HepG2 (cell line): ENCODE results near the gene RPL18. TPM values are rescaled to one million over a fixed set of nuclear protein-coding genes. Genes with fewer than 3 reads are reported as not detected.

Experiments used
- CEBPG ChIP-seq: IDR thresholded peaks from 2 replicates; pipeline ENCODE4 v1.6.1; 2016
- DR1 ChIP-seq: sonication (generic); formaldehyde crosslinking; IDR thresholded peaks from 2 replicates; pipeline ENCODE4 v1.8.0; 2021; ENCODE audit warnings: mild to moderate bottlenecking, missing genetic modification reagents, inconsistent platforms
- FOXK2 ChIP-seq: fragments of 450-650 bp; IDR thresholded peaks from 2 replicates; pipeline ENCODE4 v1.6.1; 2016
- FOXP1 ChIP-seq, 2 experiments: fragments of 450-650 bp in 1 of 2; IDR thresholded peaks; 2 replicates each; pipeline ENCODE4 v1.6.1; 2017 to 2018; ENCODE audit warnings: antibody characterized with exemption in 1 of 2
- HDAC2 ChIP-seq: sonication (generic); formaldehyde crosslinking; IDR thresholded peaks from 2 replicates; pipeline ENCODE4 v1.4.0; 2020; ENCODE audit warnings: missing genetic modification reagents
- JDP2 ChIP-seq: sonication (generic); formaldehyde crosslinking; IDR thresholded peaks from 2 replicates; pipeline ENCODE4 v1.8.1; 2022; ENCODE audit warnings: missing genetic modification reagents, borderline replicate concordance
- JUND ChIP-seq: sonication (generic); formaldehyde crosslinking; IDR thresholded peaks from 2 replicates; pipeline ENCODE4 v1.8.0; 2022; ENCODE audit warnings: mild to moderate bottlenecking, missing genetic modification reagents
- KLF11 ChIP-seq: IDR thresholded peaks from 2 replicates; pipeline ENCODE4 v1.6.1; 2016; ENCODE audit warnings: missing compliant biosample characterization
- NONO ChIP-seq, 2 experiments: fragments of 450-650 bp in 1 of 2; sonication (generic) in 1 of 2; formaldehyde crosslinking in 1 of 2; IDR thresholded peaks in 1 of 2; conservative IDR thresholded peaks in 1 of 2; 2 replicates each; pipeline versions ENCODE4 v1.6.1 to v1.8.0; 2017 to 2022; ENCODE audit warnings: mild to moderate bottlenecking in 1 of 2, missing genetic modification reagents in 1 of 2, moderate library complexity in 1 of 2
- RFXAP ChIP-seq: sonication (generic); formaldehyde crosslinking; IDR thresholded peaks from 2 replicates; pipeline ENCODE4 v1.4.0; 2020; ENCODE audit warnings: missing genetic modification reagents, borderline replicate concordance
- SALL2 ChIP-seq: sonication (generic); formaldehyde crosslinking; IDR thresholded peaks from 2 replicates; pipeline ENCODE4 v1.8.1; 2023; ENCODE audit warnings: mild to moderate bottlenecking, missing genetic modification reagents, inconsistent platforms
- SMARCE1 ChIP-seq: fragments of 450-650 bp; IDR thresholded peaks from 2 replicates; pipeline ENCODE4 v1.6.1; 2017; ENCODE audit warnings: borderline replicate concordance
- TBX2 ChIP-seq: sonication (generic); formaldehyde crosslinking; IDR thresholded peaks from 2 replicates; pipeline ENCODE4 v1.5.0; 2020; ENCODE audit warnings: missing genetic modification reagents, mild to moderate bottlenecking, borderline replicate concordance
- TBX3 ChIP-seq: fragments of 450-650 bp; IDR thresholded peaks from 2 replicates; pipeline ENCODE4 v1.6.1; 2017; ENCODE audit warnings: antibody characterized with exemption, mild to moderate bottlenecking, inconsistent platforms, borderline replicate concordance
- ZFP82 ChIP-seq: sonication (generic); formaldehyde crosslinking; IDR thresholded peaks from 2 replicates; pipeline ENCODE4 v1.5.1; 2020; ENCODE audit warnings: mild to moderate bottlenecking, missing genetic modification reagents, borderline replicate concordance
- ZNF326 ChIP-seq: sonication (generic); formaldehyde crosslinking; IDR thresholded peaks from 2 replicates; pipeline ENCODE4 v1.4.0; 2020; ENCODE audit warnings: missing genetic modification reagents, borderline replicate concordance
- ZNF556 ChIP-seq: sonication (generic); formaldehyde crosslinking; IDR thresholded peaks from 2 replicates; pipeline ENCODE4 v1.4.0; 2020; ENCODE audit warnings: mild to moderate bottlenecking, missing genetic modification reagents, borderline replicate concordance
- ZNF564 ChIP-seq: sonication (generic); formaldehyde crosslinking; IDR thresholded peaks from 2 replicates; pipeline ENCODE4 v1.8.1; 2023; ENCODE audit warnings: mild to moderate bottlenecking, missing genetic modification reagents
- ZNF724P ChIP-seq: sonication (generic); formaldehyde crosslinking; IDR thresholded peaks from 2 replicates; pipeline ENCODE4 v1.8.0; 2022; ENCODE audit warnings: missing genetic modification reagents, borderline replicate concordance
- ZNF839 ChIP-seq: sonication (generic); formaldehyde crosslinking; IDR thresholded peaks from 2 replicates; pipeline ENCODE4 v1.4.0; 2020; ENCODE audit warnings: missing genetic modification reagents, mild to moderate bottlenecking, borderline replicate concordance
- ZSCAN12 ChIP-seq: sonication (generic); formaldehyde crosslinking; IDR thresholded peaks from 2 replicates; pipeline ENCODE4 v1.9.0; 2021; ENCODE audit warnings: mild to moderate bottlenecking, missing genetic modification reagents
- ZSCAN22 ChIP-seq: sonication (generic); formaldehyde crosslinking; IDR thresholded peaks from 2 replicates; pipeline ENCODE4 v1.4.0; 2020; ENCODE audit warnings: mild to moderate bottlenecking, missing genetic modification reagents
- polyA plus RNA-seq, 8 experiments: library from polyadenylated mRNA; depleted of rRNA in 3 of 8; stranded (reverse) in 7 of 8; unstranded in 1 of 8; fragments of >200 nt; fragmentation: Illumina TruSeq in 4 of 8; extraction: Trizol in 4 of 8; gene quantifications; 2 replicates each; pipeline versions ENCODE4 v1.2.1 to v1.2.3, GENCODE V29; 2011 to 2016; ENCODE audit warnings: low read depth in 4 of 8, missing spikeins in 1 of 8, mixed read lengths in 1 of 8; ENCODE audit not compliant: insufficient read depth in 1 of 8
- total RNA-seq, 5 experiments: library from RNA; depleted of rRNA; stranded (reverse); fragments of >200 nt; fragmentation: Illumina TruSeq; extraction: Trizol; gene quantifications; 2 replicates each; pipeline ENCODE4 v1.2.3, GENCODE V29; 2016; ENCODE audit warnings: low read depth in 1 of 5
- TF ChIP-seq, protein P1 (sequence below): sonication (generic); formaldehyde crosslinking; IDR thresholded peaks from 2 replicates; pipeline ENCODE4 v1.4.0; 2020; ENCODE audit warnings: mild to moderate bottlenecking, low read depth, missing genetic modification reagents
- TF ChIP-seq, protein P2 (sequence below): sonication (generic); formaldehyde crosslinking; IDR thresholded peaks from 2 replicates; pipeline ENCODE4 v1.8.1; 2023; ENCODE audit warnings: mild to moderate bottlenecking, moderate library complexity, missing genetic modification reagents
- TF ChIP-seq, protein P3 (sequence below): IDR thresholded peaks from 2 replicates; pipeline ENCODE4 v1.6.1; 2016
- TF ChIP-seq, protein P4 (sequence below): sonication (generic); formaldehyde crosslinking; IDR thresholded peaks from 2 replicates; pipeline ENCODE4 v1.5.0; 2020; ENCODE audit warnings: missing genetic modification reagents
- TF ChIP-seq, protein P5 (sequence below): sonication (generic); formaldehyde crosslinking; IDR thresholded peaks from 2 replicates; pipeline ENCODE4 v1.5.0; 2020; ENCODE audit warnings: mild to moderate bottlenecking, missing genetic modification reagents, moderate library complexity

RPL18 gene
- total and polyA plus RNA-seq, 2 of the 13 experiments (the other 11 are each of a cell fraction or from before 2014, with no cell fraction given): 1,485 to 1,639 TPM

DNA sequence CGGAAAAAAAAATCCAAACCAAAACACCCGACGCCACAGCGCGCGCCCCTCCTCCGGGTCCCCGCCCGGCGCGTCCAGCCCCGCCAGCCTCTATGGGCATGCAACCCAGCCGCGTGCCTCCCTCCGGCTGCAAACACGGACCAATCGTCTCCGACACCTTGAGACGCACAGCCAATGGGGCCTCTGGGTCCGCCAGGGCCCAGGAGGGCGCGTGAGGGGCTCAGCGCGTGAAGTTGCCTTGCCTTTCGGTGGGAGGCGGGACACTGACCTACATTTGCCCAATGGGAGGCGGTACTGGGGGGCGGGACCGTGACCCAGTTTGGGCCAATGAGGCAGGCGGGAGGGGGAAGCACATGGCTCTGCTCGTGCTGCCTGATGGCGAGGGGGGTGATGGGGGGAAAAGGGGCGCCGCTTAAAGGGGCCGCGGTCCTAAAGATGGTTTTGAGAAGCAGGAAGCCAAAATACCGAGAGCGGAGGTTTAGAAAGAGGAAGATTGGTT lies 18.5 kb upstream of the RPL18 start (continued):
- no peak for TF ChIP-seq ZSCAN12
- TF ChIP-seq ZNF839 (CRISPR knock-in tag): peak; percentile 85; the same call in 1 of the 2 replicates
- peak; percentile 89 for TF ChIP-seq TBX2 (CRISPR knock-in tag)
- TF ChIP-seq, protein P1, sequence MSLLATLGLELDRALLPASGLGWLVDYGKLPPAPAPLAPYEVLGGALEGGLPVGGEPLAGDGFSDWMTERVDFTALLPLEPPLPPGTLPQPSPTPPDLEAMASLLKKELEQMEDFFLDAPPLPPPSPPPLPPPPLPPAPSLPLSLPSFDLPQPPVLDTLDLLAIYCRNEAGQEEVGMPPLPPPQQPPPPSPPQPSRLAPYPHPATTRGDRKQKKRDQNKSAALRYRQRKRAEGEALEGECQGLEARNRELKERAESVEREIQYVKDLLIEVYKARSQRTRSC: peak; percentile 86
- TF ChIP-seq, protein P2, sequence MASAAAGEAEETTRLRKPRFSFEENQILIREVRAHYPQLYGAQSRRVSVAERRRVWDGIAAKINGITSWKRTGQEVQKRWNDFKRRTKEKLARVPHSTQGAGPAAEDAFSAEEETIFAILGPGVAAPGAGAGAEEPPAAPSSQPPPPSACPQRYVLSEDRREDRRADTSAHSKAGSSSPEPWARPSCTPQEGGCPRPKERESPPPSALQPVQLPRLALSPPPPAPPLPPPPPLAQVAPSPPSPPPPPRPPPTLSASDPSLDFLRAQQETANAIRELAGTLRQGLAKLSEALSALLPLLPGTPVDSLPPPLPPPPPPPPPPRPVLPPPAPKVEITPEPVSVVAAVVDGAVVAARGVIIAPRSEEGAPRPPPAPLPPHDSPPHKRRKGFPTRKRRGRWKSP (CRISPR knock-in tag): no peak
- TF ChIP-seq, protein P3, sequence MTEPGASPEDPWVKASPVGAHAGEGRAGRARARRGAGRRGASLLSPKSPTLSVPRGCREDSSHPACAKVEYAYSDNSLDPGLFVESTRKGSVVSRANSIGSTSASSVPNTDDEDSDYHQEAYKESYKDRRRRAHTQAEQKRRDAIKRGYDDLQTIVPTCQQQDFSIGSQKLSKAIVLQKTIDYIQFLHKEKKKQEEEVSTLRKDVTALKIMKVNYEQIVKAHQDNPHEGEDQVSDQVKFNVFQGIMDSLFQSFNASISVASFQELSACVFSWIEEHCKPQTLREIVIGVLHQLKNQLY (CRISPR knock-in tag): 0 out of 2 replicates have a peak, but pooled peaks have one; percentile 67
- 0 out of 2 replicates have a peak, but pooled peaks have one; percentile 34 for TF ChIP-seq DR1 (CRISPR knock-in tag)
- 0 out of 2 replicates have a peak, but pooled peaks have one; percentile 37 for TF ChIP-seq CEBPG (CRISPR knock-in tag)
- peak; percentile 88; the same call in 1 of the 2 replicates for TF ChIP-seq ZFP82
- peak; percentile 71; the same call in 1 of the 2 replicates for TF ChIP-seq ZSCAN22 (CRISPR knock-in tag)
- no peak for TF ChIP-seq NONO (IDR thresholded peaks at IDR 0.05)
- peak; percentile 54; the same call in 1 of the 2 replicates for TF ChIP-seq NONO (CRISPR knock-in tag; conservative IDR thresholded peaks at IDR 0.05)
- TF ChIP-seq TBX3: peak; percentile 56; the same call in 1 of the 2 replicates
- no peak for TF ChIP-seq ZNF556
- TF ChIP-seq HDAC2 (CRISPR knock-in tag): peak; percentile 58; the same call in 1 of the 2 replicates
- no peak for TF ChIP-seq JUND
- TF ChIP-seq FOXP1 (IDR thresholded peaks at IDR 0.05): no peak
- TF ChIP-seq FOXP1 (CRISPR knock-in tag; IDR thresholded peaks at IDR 0.05): no peak
- peak; percentile 76; the same call in 1 of the 2 replicates for TF ChIP-seq RFXAP (CRISPR knock-in tag)
- TF ChIP-seq, protein P4, sequence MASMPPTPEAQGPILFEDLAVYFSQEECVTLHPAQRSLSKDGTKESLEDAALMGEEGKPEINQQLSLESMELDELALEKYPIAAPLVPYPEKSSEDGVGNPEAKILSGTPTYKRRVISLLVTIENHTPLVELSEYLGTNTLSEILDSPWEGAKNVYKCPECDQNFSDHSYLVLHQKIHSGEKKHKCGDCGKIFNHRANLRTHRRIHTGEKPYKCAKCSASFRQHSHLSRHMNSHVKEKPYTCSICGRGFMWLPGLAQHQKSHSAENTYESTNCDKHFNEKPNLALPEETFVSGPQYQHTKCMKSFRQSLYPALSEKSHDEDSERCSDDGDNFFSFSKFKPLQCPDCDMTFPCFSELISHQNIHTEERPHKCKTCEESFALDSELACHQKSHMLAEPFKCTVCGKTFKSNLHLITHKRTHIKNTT (CRISPR knock-in tag): no peak
- TF ChIP-seq ZNF326 (CRISPR knock-in tag): no peak
- TF ChIP-seq, protein P5, sequence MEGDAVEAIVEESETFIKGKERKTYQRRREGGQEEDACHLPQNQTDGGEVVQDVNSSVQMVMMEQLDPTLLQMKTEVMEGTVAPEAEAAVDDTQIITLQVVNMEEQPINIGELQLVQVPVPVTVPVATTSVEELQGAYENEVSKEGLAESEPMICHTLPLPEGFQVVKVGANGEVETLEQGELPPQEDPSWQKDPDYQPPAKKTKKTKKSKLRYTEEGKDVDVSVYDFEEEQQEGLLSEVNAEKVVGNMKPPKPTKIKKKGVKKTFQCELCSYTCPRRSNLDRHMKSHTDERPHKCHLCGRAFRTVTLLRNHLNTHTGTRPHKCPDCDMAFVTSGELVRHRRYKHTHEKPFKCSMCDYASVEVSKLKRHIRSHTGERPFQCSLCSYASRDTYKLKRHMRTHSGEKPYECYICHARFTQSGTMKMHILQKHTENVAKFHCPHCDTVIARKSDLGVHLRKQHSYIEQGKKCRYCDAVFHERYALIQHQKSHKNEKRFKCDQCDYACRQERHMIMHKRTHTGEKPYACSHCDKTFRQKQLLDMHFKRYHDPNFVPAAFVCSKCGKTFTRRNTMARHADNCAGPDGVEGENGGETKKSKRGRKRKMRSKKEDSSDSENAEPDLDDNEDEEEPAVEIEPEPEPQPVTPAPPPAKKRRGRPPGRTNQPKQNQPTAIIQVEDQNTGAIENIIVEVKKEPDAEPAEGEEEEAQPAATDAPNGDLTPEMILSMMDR (CRISPR knock-in tag): no peak
- peak; percentile 80 for TF ChIP-seq ZNF564 (CRISPR knock-in tag)
- TF ChIP-seq FOXK2: no peak
- TF ChIP-seq KLF11 (CRISPR knock-in tag): peak; percentile 64
- no peak for TF ChIP-seq SALL2 (CRISPR knock-in tag)
- no peak for TF ChIP-seq SMARCE1
- peak; percentile 78 for TF ChIP-seq ZNF724P (CRISPR knock-in tag)
- peak; percentile 45; the same call in 1 of the 2 replicates for TF ChIP-seq JDP2 (CRISPR knock-in tag)
